Neural progenitor cell (in vitro differentiated cells): ENCODE data around the gene MACROD2. TPM values are rescaled to one million over a fixed set of nuclear protein-coding genes. Genes with fewer than 3 reads are reported as not detected.

Source experiments
- DNase-seq: peaks from one replicate; pipeline ENCODE4 v3.0.0-alpha.2; 2016; ENCODE audit warnings: low spot score
- H2AFZ ChIP-seq: fragments of 200-600 bp; sonication (generic); replicated peaks from 2 replicates; pipeline ENCODE4 v1.6.1; 2016; ENCODE audit warnings: antibody characterized with exemption
- H3F3A ChIP-seq: fragments of 200-600 bp; sonication (generic); 2 replicates; pipeline ENCODE4 v1.6.1; 2016; ENCODE audit warnings: antibody characterized with exemption, low read depth
- H3K27ac ChIP-seq: fragments of 200-600 bp; sonication (generic); 2 replicates; pipeline ENCODE4 v1.5.1; 2016; ENCODE audit warnings: mild to moderate bottlenecking
- H3K27me3 ChIP-seq: fragments of 200-600 bp; sonication (generic); 2 replicates; pipeline ENCODE4 v1.6.1; 2016; ENCODE audit warnings: mild to moderate bottlenecking, moderate library complexity
- H3K36me3 ChIP-seq: fragments of 200-600 bp; sonication (generic); 2 replicates; pipeline ENCODE4 v1.5.1; 2016
- H3K4me1 ChIP-seq: fragments of 200-600 bp; sonication (generic); 2 replicates; pipeline ENCODE4 v1.6.1; 2016; ENCODE audit warnings: mixed run types
- H3K4me2 ChIP-seq: fragments of 200-600 bp; sonication (generic); 2 replicates; pipeline ENCODE4 v1.6.1; 2016
- H3K4me3 ChIP-seq: fragments of 200-600 bp; sonication (generic); 2 replicates; pipeline ENCODE4 v1.5.1; 2016
- H3K79me2 ChIP-seq: fragments of 200-600 bp; sonication (generic); 2 replicates; pipeline ENCODE4 v1.6.1; 2016; ENCODE audit warnings: low read depth
- H3K9ac ChIP-seq: fragments of 200-600 bp; sonication (generic); 2 replicates; pipeline ENCODE4 v1.6.1; 2016
- H3K9me3 ChIP-seq: fragments of 200-600 bp; sonication (generic); 2 replicates; pipeline ENCODE4 v1.5.1; 2016; ENCODE audit warnings: low read depth
- H4K20me1 ChIP-seq: fragments of 200-600 bp; sonication (generic); 2 replicates; pipeline ENCODE4 v1.6.1; 2016; ENCODE audit warnings: low read depth
- H3K27ac Mint-ChIP-seq: 3 replicates; pipeline ENCODE4 v1.8.0; 2021; ENCODE audit warnings: mixed read lengths
- H3K27me3 Mint-ChIP-seq: 2 replicates; pipeline ENCODE4 v1.8.0; 2022; ENCODE audit warnings: low read depth, mild to moderate bottlenecking, inconsistent platforms, moderate library complexity, mixed read lengths; ENCODE audit not compliant: insufficient read depth
- H3K36me3 Mint-ChIP-seq: 3 replicates; pipeline ENCODE4 v1.8.0; 2021; ENCODE audit warnings: mixed read lengths
- H3K4me1 Mint-ChIP-seq: 3 replicates; pipeline ENCODE4 v1.8.0; 2021; ENCODE audit warnings: mixed read lengths
- H3K4me3 Mint-ChIP-seq: 3 replicates; pipeline ENCODE4 v1.8.0; 2021; ENCODE audit warnings: mild to moderate bottlenecking, moderate library complexity, mixed read lengths
- H3K9me3 Mint-ChIP-seq: 3 replicates; pipeline ENCODE4 v1.8.0; 2020; ENCODE audit warnings: mixed read lengths
- EZH2 ChIP-seq: fragments of 200-600 bp; sonication (generic); IDR thresholded peaks from 2 replicates; pipeline ENCODE4 v1.6.1; 2017; ENCODE audit warnings: antibody characterized with exemption, mild to moderate bottlenecking, moderate library complexity
- EZH2phosphoT487 ChIP-seq: fragments of 200-600 bp; sonication (generic); IDR thresholded peaks from 2 replicates; pipeline ENCODE4 v1.6.1; 2017; ENCODE audit warnings: antibody characterized with exemption
- total RNA-seq: library from RNA; depleted of rRNA; stranded (reverse); fragments of >200 nt; gene quantifications from 2 replicates; pipeline ENCODE4 v1.2.3, GENCODE V29; 2015; ENCODE audit warnings: low replicate concordance
- TF ChIP-seq, protein P1 (sequence below): fragments of 200-600 bp; sonication (generic); IDR thresholded peaks from 2 replicates; pipeline ENCODE4 v1.5.1; 2017; ENCODE audit warnings: antibody characterized with exemption, mild to moderate bottlenecking

The MACROD2 gene
- total RNA-seq, 1 donor from 2014 or later: 11.9 TPM

- Histone ChIP-seq H3K9ac (no peak overlapping the region), H3K79me2 (no peaks in the 10 kb centered on the region), H3K27me3 (no peaks in the 10 kb centered on the region), H3K27ac (no peak overlapping the region), H4K20me1 (no peaks in the 10 kb centered on the region), H3K4me2 (no peak overlapping the region), H3K36me3 (no peaks in the 10 kb centered on the region), H3K4me3 (no peak overlapping the region), H2AFZ (no peak overlapping the region), H3F3A (no peaks in the 10 kb centered on the region), H3K4me1 (no peaks in the 10 kb centered on the region), H3K9me3 (no peaks in the 10 kb centered on the region)
- Mint-ChIP-seq H3K4me3 (no peak overlapping the region), H3K9me3 (no peaks in the 10 kb centered on the region), H3K4me1 (no peaks in the 10 kb centered on the region), H3K27ac (no peak overlapping the region), H3K36me3 (no peaks in the 10 kb centered on the region), H3K27me3 (no peaks in the 10 kb centered on the region)
- DNase-seq: no peak
- no peak for TF ChIP-seq EZH2
- no peak for TF ChIP-seq EZH2phosphoT487
- TF ChIP-seq, protein P1, sequence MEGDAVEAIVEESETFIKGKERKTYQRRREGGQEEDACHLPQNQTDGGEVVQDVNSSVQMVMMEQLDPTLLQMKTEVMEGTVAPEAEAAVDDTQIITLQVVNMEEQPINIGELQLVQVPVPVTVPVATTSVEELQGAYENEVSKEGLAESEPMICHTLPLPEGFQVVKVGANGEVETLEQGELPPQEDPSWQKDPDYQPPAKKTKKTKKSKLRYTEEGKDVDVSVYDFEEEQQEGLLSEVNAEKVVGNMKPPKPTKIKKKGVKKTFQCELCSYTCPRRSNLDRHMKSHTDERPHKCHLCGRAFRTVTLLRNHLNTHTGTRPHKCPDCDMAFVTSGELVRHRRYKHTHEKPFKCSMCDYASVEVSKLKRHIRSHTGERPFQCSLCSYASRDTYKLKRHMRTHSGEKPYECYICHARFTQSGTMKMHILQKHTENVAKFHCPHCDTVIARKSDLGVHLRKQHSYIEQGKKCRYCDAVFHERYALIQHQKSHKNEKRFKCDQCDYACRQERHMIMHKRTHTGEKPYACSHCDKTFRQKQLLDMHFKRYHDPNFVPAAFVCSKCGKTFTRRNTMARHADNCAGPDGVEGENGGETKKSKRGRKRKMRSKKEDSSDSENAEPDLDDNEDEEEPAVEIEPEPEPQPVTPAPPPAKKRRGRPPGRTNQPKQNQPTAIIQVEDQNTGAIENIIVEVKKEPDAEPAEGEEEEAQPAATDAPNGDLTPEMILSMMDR: no peak
Observed at GRCh38 chr20:15185322-15185721, 1190.0 kb downstream of the MACROD2 start.

GRCh38 chr20:15185913-15186312 lies 1190.6 kb downstream of the MACROD2 start:
- no peaks in the 10 kb centered on the region for H4K20me1 ChIP-seq
- Mint-ChIP-seq H3K36me3 (no peaks in the 10 kb centered on the region), H3K4me3 (no peak overlapping the region), H3K27me3 (no peaks in the 10 kb centered on the region), H3K4me1 (no peaks in the 10 kb centered on the region), H3K27ac (no peak overlapping the region), H3K9me3 (no peaks in the 10 kb centered on the region)
- H3K4me1 ChIP-seq: no peaks in the 10 kb centered on the region
- no peaks in the 10 kb centered on the region for H3K79me2 ChIP-seq
- H3K27ac ChIP-seq: no peak overlapping the region
- no peak overlapping the region for H2AFZ ChIP-seq
- no peaks in the 10 kb centered on the region for H3K27me3 ChIP-seq
- no peaks in the 10 kb centered on the region for H3F3A ChIP-seq
- no peak for DNase-seq
- no peak overlapping the region for H3K4me2 ChIP-seq
- H3K9ac ChIP-seq: no peak overlapping the region
- no peaks in the 10 kb centered on the region for H3K36me3 ChIP-seq
- TF ChIP-seq EZH2: no peak
- TF ChIP-seq, protein P1: no peak
- H3K4me3 ChIP-seq: no peak overlapping the region
- no peaks in the 10 kb centered on the region for H3K9me3 ChIP-seq

DNA sequence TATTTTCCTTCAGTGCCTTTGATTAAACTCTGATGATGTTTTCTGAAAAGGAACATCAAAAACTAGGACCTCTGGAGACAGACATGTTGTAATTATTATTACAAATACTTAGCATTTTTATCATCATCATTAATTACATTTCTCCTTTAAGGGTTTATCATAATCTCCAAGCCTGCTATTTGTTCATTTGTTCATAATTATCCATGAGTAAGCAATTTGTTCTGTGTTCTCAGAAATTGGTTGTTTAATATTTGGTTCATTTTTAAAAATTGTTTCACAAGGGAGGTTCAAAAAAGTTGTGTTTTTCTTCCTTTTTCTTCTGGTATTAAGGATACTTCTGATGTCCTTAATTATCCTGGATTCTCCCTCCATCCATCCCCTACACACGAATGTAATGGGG lies 1192.3 kb downstream of the MACROD2 start:
- DNase-seq: no peak
- H3K36me3 Mint-ChIP-seq: no peaks in the 10 kb centered on the region
- H3K27ac ChIP-seq: no peak overlapping the region
- no peak for TF ChIP-seq EZH2phosphoT487
- TF ChIP-seq EZH2: no peak
- TF ChIP-seq, protein P1: no peak
- H3K27me3 Mint-ChIP-seq: no peaks in the 10 kb centered on the region
- H3K4me3 ChIP-seq: no peak overlapping the region
- no peak overlapping the region for H3K4me3 Mint-ChIP-seq
- no peaks in the 10 kb centered on the region for H3K4me1 ChIP-seq
- no peaks in the 10 kb centered on the region for H3K4me1 Mint-ChIP-seq
- H3K27me3 ChIP-seq: no peaks in the 10 kb centered on the region
- no peaks in the 10 kb centered on the region for H3K9me3 Mint-ChIP-seq
- no peaks in the 10 kb centered on the region for H3F3A ChIP-seq
- no peaks in the 10 kb centered on the region for H4K20me1 ChIP-seq
- H3K27ac Mint-ChIP-seq: no peak overlapping the region
- H3K36me3 ChIP-seq: no peaks in the 10 kb centered on the region
- no peak overlapping the region for H3K9ac ChIP-seq
- H3K79me2 ChIP-seq: no peaks in the 10 kb centered on the region
- no peaks in the 10 kb centered on the region for H3K9me3 ChIP-seq
- no peak overlapping the region for H2AFZ ChIP-seq
- no peak overlapping the region for H3K4me2 ChIP-seq

DNA sequence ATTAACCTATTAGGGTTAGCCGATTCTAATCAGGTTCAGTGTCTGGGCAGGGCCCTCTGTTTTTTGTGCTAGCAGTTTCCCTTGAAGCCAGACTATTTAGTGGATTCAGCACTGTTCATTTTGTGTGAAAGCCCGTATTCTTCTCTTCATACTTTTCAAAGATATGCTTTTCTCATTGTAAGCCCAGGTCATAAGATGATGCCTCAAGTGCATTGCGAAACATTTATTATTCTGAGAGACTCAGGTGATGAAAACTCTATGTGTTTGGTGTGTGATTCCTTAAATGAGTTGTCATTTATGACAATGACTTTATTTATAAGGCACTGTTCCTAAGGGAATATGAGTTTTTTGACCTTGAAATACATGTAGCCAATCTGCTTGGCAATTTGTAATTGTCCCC lies 1193.1 kb downstream of the MACROD2 start:
- no peak overlapping the region for H3K27ac Mint-ChIP-seq
- no peak overlapping the region for H3K4me3 Mint-ChIP-seq

More for the DNA sequence above, 1193.1 kb downstream of the MACROD2 start:
- no peaks in the 10 kb centered on the region for H3K9me3 ChIP-seq
- H3F3A ChIP-seq: no peaks in the 10 kb centered on the region
- no peaks in the 10 kb centered on the region for H3K27me3 Mint-ChIP-seq
- H2AFZ ChIP-seq: no peak overlapping the region
- no peaks in the 10 kb centered on the region for H3K79me2 ChIP-seq
- H4K20me1 ChIP-seq: no peaks in the 10 kb centered on the region
- no peaks in the 10 kb centered on the region for H3K27me3 ChIP-seq
- H3K4me2 ChIP-seq: no peak overlapping the region
- H3K9ac ChIP-seq: no peak overlapping the region
- no peaks in the 10 kb centered on the region for H3K36me3 Mint-ChIP-seq
- H3K27ac ChIP-seq: no peak overlapping the region
- H3K4me1 ChIP-seq: no peaks in the 10 kb centered on the region
- H3K9me3 Mint-ChIP-seq: no peaks in the 10 kb centered on the region
- no peak overlapping the region for H3K4me3 ChIP-seq
- no peak for DNase-seq
- H3K4me1 Mint-ChIP-seq: no peaks in the 10 kb centered on the region
- TF ChIP-seq EZH2 (no peak), EZH2phosphoT487 (no peak)
- TF ChIP-seq, protein P1: no peak
- no peaks in the 10 kb centered on the region for H3K36me3 ChIP-seq
